ENCODE results near the gene BBS5. TPM values are rescaled to one million over a fixed set of nuclear protein-coding genes. Genes with fewer than 3 reads are reported as not detected.
"Not testable (repeated sequence)": the region's sequence is repeated elsewhere in the genome, so short reads cannot be mapped to it uniquely, and the experiment has no call there.

The BBS5 gene
- total RNA-seq, 2 donors from 2014 or later, result 3.7 to 5.7 TPM

DNA sequence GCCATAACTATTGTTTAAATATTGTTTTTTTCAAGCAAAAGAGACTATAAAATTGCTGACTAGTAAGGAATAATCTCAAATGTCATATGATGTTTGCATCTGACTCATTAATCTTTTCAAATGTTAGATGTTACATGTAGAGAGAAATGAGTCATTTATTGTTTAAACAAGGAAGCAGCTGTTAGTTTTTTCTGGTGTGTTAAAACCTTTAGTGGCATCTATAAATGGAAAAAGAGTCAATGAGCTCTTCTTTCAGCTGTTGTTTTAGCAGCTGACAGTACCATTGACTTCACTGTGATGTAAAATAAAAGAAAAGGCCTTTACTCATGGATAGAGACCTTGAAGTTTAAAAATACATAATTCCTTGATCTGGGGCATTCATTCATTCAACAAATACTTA, 28.4 kb downstream of the BBS5 start:
- Mint-ChIP-seq H3K36me3 (no peaks in the 10 kb centered on the region), H3K27me3 (no peaks in the 10 kb centered on the region)
- no peak for ATAC-seq

DNA sequence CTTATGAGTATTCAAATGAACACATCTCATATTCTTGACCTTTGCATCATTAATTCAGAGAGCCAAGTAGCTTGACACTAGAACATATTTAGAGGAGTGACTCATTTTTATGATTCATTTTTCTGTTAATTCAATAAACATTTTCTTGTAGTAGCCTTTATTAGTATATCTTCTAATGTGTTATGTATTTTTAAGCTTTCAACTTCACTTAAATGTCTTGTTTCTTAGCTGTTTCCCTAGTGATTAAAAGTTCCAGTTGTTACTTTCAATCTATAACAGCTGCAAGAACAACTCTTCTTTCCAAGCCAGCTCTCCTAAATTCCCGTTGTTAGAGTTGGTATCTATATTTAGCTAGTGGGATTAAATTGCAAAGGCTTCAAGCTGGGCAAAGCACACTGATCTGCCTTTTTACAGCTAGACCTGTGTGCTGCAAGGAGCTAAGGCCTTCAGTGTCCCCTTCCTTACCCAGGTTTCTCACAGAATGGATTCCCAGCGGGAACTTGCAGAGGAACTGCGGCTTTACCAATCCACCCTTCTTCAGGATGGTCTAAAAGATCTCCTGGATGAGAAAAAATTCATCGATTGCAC, 30.1 kb downstream of the BBS5 start, which contains the start of gene KLHL41:
KLHL41 (plus strand) TSS at position 405 of the 588 bp plus-strand sequence; CDS start at position 482, 77 bp downstream.
- H3K4me1 Mint-ChIP-seq (ENCODE audit: low read depth in 2 of 2), result no peaks in the 10 kb centered on the region
- H3K27me3 Mint-ChIP-seq, result peaks cover 0 to under 1% of the 10 kb centered on the region in 2 donors
- H3K36me3 Mint-ChIP-seq, result no peaks in the 10 kb centered on the region
- ATAC-seq, result no peak
- H3K27ac Mint-ChIP-seq, result no peak within 1 kb of the TSS
- no peak for DNase-seq (ENCODE audit: low spot score)
- H3K4me3 Mint-ChIP-seq, result no peak within 1 kb of the TSS
- H3K9me3 Mint-ChIP-seq, result no peaks in the 10 kb centered on the region

More for the DNA sequence above, 28.4 kb downstream of the BBS5 start:
- H3K4me3 Mint-ChIP-seq, result no peak overlapping the region
- no peaks in the 10 kb centered on the region for H3K9me3 Mint-ChIP-seq
- DNase-seq (ENCODE audit: low spot score), result no peak
- H3K27ac Mint-ChIP-seq, result no peak overlapping the region
- no peaks in the 10 kb centered on the region for H3K4me1 Mint-ChIP-seq (ENCODE audit: low read depth in 2 of 2)

DNA sequence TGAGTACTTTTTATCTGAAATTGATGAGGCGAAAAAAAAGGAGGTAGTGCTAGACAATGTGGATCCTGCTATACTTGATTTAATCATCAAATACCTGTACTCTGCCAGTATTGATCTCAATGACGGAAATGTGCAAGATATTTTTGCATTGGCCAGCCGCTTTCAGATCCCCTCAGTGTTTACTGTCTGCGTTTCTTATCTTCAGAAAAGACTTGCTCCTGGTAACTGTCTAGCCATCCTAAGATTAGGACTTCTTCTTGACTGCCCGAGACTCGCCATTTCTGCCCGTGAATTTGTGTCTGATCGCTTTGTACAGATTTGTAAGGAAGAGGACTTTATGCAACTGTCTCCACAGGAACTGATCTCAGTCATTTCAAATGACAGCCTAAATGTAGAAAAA, 30.7 kb downstream of the BBS5 start:
- ATAC-seq (no peak), DNase-seq (ENCODE audit: low spot score) (no peak)
- Mint-ChIP-seq H3K27me3 (peaks cover 0 to 3% of the 10 kb centered on the region in 2 donors), H3K9me3 (no peaks in the 10 kb centered on the region), H3K4me3 (no peak overlapping the region), H3K27ac (no peak overlapping the region), H3K4me1 (ENCODE audit: low read depth in 2 of 2) (no peaks in the 10 kb centered on the region), H3K36me3 (no peaks in the 10 kb centered on the region)

DNA sequence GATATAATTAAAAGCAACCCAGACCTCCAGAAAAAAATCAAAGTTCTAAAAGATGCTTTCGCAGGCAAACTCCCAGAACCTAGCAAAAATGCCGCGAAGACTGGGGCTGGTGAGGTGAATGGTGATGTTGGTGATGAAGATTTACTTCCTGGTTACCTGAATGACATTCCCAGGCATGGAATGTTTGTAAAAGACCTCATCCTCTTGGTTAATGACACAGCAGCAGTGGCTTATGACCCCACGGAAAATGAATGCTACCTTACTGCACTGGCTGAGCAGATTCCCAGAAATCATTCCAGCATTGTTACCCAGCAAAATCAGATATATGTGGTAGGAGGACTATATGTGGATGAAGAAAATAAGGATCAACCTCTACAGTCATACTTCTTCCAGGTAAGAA, 31.2 kb downstream of the BBS5 start:
- Mint-ChIP-seq H3K27ac (no peak overlapping the region), H3K9me3 (no peaks in the 10 kb centered on the region), H3K4me1 (ENCODE audit: low read depth in 2 of 2) (no peaks in the 10 kb centered on the region), H3K27me3 (peaks cover 0 to 3% of the 10 kb centered on the region in 2 donors), H3K36me3 (no peaks in the 10 kb centered on the region), H3K4me3 (no peak overlapping the region)
- DNase-seq (ENCODE audit: low spot score) (no peak), ATAC-seq (no peak)

DNA sequence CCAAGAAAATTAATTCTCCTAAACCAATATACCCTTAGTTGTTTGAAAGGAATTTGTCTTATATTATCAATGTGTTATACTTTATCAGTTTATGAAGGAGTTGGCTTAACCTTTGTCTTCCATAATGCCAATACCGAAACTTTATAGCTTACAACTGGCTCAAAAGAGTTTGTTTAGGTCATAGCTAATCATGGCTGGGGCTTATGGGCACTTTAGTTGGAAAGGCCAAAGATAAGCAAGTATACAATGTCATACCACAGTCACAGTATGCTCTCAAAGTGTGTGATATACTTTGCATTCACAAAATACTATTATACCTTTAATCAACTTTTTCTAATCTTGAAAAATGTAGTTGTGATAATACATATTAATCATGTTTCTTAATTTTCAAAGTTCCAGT, 32.5 kb downstream of the BBS5 start:
- ATAC-seq (no peak), DNase-seq (ENCODE audit: low spot score) (no peak)
- Mint-ChIP-seq H3K36me3 (no peaks in the 10 kb centered on the region), H3K4me3 (no peak overlapping the region), H3K27me3 (peaks cover 0 to 3% of the 10 kb centered on the region in 2 donors), H3K4me1 (ENCODE audit: low read depth in 2 of 2) (no peaks in the 10 kb centered on the region), H3K9me3 (no peaks in the 10 kb centered on the region), H3K27ac (no peak overlapping the region)

- ATAC-seq, result no peak
- Mint-ChIP-seq H3K4me3 (no peak overlapping the region), H3K36me3 (no peaks in the 10 kb centered on the region), H3K27ac (no peak overlapping the region), H3K4me1 (ENCODE audit: low read depth in 2 of 2) (no peaks in the 10 kb centered on the region), H3K9me3 (no peaks in the 10 kb centered on the region), H3K27me3 (peaks cover 0 to 3% of the 10 kb centered on the region in 2 donors)
- DNase-seq (ENCODE audit: low spot score), result no peak
Measured at GRCh38 chr2:169512525-169512924, 33.2 kb downstream of the BBS5 start.

DNA sequence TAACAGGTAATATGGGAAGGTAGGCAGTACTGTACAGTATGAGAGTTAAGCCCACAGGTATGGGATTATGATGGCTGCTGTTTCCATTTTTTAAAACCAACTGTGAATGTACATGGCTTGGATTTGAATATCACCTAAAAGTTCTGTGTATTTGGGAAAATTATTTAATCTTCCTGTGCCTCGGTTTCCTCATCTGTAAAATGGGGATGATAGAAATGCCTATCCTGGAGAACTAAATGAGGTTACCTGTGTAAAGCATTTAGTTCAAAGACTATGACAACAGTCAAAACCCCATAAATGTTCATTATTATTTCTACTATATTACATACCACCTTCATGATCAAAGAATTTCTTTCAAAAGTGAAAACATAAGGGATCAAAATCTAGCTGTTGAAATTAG, 33.8 kb downstream of the BBS5 start:
- no peak overlapping the region for H3K27ac Mint-ChIP-seq
- H3K27me3 Mint-ChIP-seq, result peaks cover 0 to 3% of the 10 kb centered on the region in 2 donors
- H3K4me3 Mint-ChIP-seq, result no peak overlapping the region
- no peaks in the 10 kb centered on the region for H3K4me1 Mint-ChIP-seq (ENCODE audit: low read depth in 2 of 2)
- H3K36me3 Mint-ChIP-seq, result no peaks in the 10 kb centered on the region
- ATAC-seq (no peak), DNase-seq (ENCODE audit: low spot score) (no peak)
- no peaks in the 10 kb centered on the region for H3K9me3 Mint-ChIP-seq

GRCh38 chr2:169513926-169514325, 34.6 kb downstream of the BBS5 start:
- H3K9me3 Mint-ChIP-seq, result no peaks in the 10 kb centered on the region
- H3K27me3 Mint-ChIP-seq, result peaks cover 0 to 3% of the 10 kb centered on the region in 2 donors
- no peak overlapping the region for H3K27ac Mint-ChIP-seq
- DNase-seq (ENCODE audit: low spot score) (no peak), ATAC-seq (no peak)
- H3K4me1 Mint-ChIP-seq (ENCODE audit: low read depth in 2 of 2), result no peaks in the 10 kb centered on the region
- no peaks in the 10 kb centered on the region for H3K36me3 Mint-ChIP-seq
- no peak overlapping the region for H3K4me3 Mint-ChIP-seq

DNA sequence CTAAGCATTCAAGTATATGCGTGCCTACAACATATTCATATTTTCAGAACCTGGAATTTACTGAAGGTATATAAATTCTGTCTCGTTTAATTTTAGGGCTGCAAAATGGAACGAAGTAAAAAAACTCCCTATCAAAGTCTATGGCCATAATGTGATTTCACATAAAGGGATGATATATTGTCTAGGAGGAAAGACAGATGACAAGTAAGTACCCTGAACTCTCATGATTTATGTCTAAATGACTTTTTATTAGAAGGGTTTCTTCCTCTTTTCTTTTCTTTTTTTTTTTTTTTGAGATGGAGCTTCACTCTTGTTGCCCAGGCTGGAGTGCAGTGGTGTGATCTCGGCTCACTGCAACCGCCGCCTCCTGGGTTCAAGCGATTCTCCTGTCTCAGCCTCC, 35.5 kb downstream of the BBS5 start:
- not testable (repeated sequence) for H3K4me3 Mint-ChIP-seq; DNase-seq (ENCODE audit: low spot score); H3K4me1 Mint-ChIP-seq (ENCODE audit: low read depth in 2 of 2); H3K36me3 Mint-ChIP-seq; ATAC-seq; H3K27ac Mint-ChIP-seq; H3K9me3 Mint-ChIP-seq; H3K27me3 Mint-ChIP-seq

DNA sequence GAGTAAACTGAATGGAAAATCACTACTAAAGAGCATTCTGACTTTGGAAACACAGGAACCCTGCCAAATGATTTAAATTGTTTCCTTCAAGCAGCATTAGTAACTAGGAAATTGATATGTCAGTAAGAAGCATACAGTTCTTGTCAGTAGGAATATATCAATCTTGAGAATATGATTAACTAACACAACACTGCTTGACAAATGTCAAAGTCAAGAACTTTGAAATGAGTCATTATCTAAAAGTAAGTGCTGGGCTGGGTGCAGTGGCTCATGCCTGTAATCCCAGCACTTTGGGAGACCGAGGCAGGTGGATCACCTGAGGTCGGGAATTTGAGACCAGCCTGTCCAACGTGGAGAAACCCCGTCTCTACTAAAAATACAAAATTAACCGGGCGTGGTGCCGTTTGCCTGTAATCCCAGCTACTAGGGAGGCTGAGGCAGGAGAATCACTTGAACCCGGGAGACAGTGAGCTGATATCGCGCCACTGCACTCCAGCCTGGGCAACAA, 37.2 kb downstream of the BBS5 start:
- H3K4me1 Mint-ChIP-seq (ENCODE audit: low read depth in 2 of 2); DNase-seq (ENCODE audit: low spot score); H3K27ac Mint-ChIP-seq; H3K27me3 Mint-ChIP-seq; ATAC-seq; H3K9me3 Mint-ChIP-seq; H3K36me3 Mint-ChIP-seq; H3K4me3 Mint-ChIP-seq: not testable (repeated sequence)

- Mint-ChIP-seq H3K27ac (no peak overlapping the region), H3K36me3 (no peaks in the 10 kb centered on the region), H3K27me3 (no peaks in the 10 kb centered on the region), H3K4me3 (no peak overlapping the region), H3K4me1 (ENCODE audit: low read depth in 2 of 2) (no peaks in the 10 kb centered on the region), H3K9me3 (no peaks in the 10 kb centered on the region)
- ATAC-seq (no peak), DNase-seq (ENCODE audit: low spot score) (no peak)
Measured at GRCh38 chr2:169520896-169521295, 41.6 kb downstream of the BBS5 start.

DNA sequence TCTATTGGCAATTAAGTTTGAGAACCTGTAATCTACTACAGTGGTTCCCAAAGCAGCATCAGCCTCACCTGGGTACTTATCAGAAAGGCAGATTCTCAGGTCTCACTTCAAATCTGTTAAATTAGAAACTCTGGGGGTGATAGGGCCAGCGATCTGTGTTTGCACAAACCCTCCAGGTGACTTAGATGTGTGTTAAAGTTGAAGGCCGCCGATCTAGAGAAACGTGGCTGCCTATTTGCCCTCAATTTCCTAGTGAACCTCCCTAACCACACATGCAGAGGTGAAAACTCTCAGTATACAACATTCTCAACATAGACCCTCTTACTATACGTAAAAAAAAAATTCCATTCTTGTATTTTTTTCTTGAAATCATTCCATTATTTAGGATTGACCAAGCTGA, 44.4 kb downstream of the BBS5 start:
- Mint-ChIP-seq H3K9me3 (no peaks in the 10 kb centered on the region), H3K4me3 (no peak overlapping the region), H3K27ac (no peak overlapping the region), H3K4me1 (ENCODE audit: low read depth in 2 of 2) (no peaks in the 10 kb centered on the region), H3K36me3 (no peaks in the 10 kb centered on the region), H3K27me3 (no peaks in the 10 kb centered on the region)
- ATAC-seq (no peak), DNase-seq (ENCODE audit: low spot score) (no peak)

DNA sequence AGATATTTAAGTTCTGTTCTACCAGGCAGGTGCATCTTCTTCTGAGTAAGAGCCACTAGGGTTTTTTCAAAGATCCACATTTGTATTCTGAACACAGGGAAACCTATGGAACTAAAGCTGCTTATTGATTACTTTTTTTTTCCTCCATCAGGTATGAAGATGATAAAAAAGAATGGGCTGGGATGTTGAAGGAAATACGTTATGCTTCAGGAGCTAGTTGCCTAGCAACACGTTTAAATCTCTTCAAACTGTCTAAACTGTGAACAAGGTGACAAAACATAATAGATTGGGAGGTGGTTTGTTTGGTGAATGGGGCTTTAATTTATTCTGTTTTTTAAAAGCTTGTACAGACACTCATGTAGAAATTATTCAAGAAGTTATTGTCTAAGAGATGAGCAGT, 46.1 kb downstream of the BBS5 start:
- Mint-ChIP-seq H3K9me3 (no peaks in the 10 kb centered on the region), H3K27me3 (no peaks in the 10 kb centered on the region), H3K4me3 (no peak overlapping the region), H3K27ac (no peak overlapping the region), H3K36me3 (no peaks in the 10 kb centered on the region), H3K4me1 (ENCODE audit: low read depth in 2 of 2) (no peaks in the 10 kb centered on the region)
- no peak for ATAC-seq
- no peak for DNase-seq (ENCODE audit: low spot score)

DNA sequence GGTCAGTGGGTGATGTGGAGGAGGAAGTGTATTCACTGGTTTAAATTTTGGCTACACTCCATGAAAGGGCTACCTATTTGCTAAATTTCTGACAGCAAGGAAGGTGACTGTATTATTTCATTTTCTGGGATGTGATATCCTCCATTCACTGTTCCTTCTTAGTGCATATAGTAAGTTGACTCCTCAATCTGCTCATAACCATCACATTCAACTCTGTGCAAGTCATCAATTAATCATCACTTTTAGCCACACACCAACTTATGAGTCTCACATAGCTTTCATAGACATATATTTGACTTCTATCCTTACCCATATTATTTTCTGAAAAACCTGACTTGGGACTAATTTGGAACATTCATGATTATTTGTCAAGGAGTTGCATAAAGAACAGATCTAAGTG, 47.2 kb downstream of the BBS5 start:
- H3K4me3 Mint-ChIP-seq, result no peak overlapping the region
- DNase-seq (ENCODE audit: low spot score), result no peak
- H3K9me3 Mint-ChIP-seq, result no peaks in the 10 kb centered on the region
- no peak overlapping the region for H3K27ac Mint-ChIP-seq
- ATAC-seq, result no peak
- H3K4me1 Mint-ChIP-seq (ENCODE audit: low read depth in 2 of 2), result no peaks in the 10 kb centered on the region
- H3K36me3 Mint-ChIP-seq, result no peaks in the 10 kb centered on the region
- H3K27me3 Mint-ChIP-seq, result no peaks in the 10 kb centered on the region

DNA sequence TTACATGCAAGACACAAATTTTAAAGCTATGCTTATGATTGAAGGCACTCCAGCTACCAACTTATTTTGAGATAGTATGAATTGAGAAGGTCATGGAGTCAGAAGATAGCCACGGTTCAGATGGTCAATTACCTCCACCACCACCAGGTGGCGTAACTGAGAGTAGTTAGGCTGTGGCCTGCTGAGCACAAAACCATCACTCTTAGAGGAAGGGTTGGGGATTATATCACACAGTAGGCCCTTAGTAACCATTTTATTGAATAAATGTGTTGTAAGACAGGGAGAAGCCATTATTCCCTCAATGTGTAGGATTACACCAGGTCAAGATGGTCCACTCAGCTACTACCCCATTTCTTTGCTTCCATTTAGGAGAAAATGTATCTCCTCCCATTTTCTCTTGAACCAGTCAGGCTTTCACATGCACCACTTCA, 49.0 kb downstream of the BBS5 start:
- Mint-ChIP-seq H3K27me3 (no peaks in the 10 kb centered on the region), H3K36me3 (no peaks in the 10 kb centered on the region), H3K4me1 (ENCODE audit: low read depth in 2 of 2) (no peaks in the 10 kb centered on the region), H3K9me3 (no peaks in the 10 kb centered on the region), H3K4me3 (no peak overlapping the region), H3K27ac (no peak overlapping the region)
- DNase-seq (ENCODE audit: low spot score) (no peak), ATAC-seq (peak; percentile 72 to 81)

Measured in natural killer cell treated with Interleukin-12 subunit alpha and Interleukin-12 subunit beta and Interleukin-15 and Interleukin-18, amount 100 ng/mL, for 72 hours (primary cell).